Tibial artery (tissue), 4 donors: ENCODE measurements around the gene P2RX4.
A peak's percentile ranks its signal among the peaks of the same experiment; 100 is the strongest.
"Not testable (repeated sequence)": the region's sequence is repeated elsewhere in the genome, so short reads cannot be mapped to it uniquely, and the experiment has no call there.

Experiments used
- DNase-seq, 2 donors: peaks; one replicate each; pipeline ENCODE4 v3.0.0-alpha.2; 2019
- H3K27ac ChIP-seq, 2 donors: fragments of 200-600 bp; sonication (generic) in 1 of 2; 1 replicate in 1 of 2; 2 replicates in 1 of 2; pipeline ENCODE4 v1.5.1; 2018 to 2019; ENCODE audit warnings: mild to moderate bottlenecking in 1 of 2
- H3K27me3 ChIP-seq, 2 donors: fragments of 200-600 bp; sonication (generic) in 1 of 2; one replicate each; pipeline versions ENCODE4 v1.5.1 to v1.6.0; 2016 to 2019
- H3K36me3 ChIP-seq, 3 donors: fragments of 200-600 bp; sonication (generic) in 2 of 3; one replicate each; pipeline ENCODE4 v1.5.1; 2016 to 2019; ENCODE audit warnings: mild to moderate bottlenecking in 2 of 3
- H3K4me1 ChIP-seq, 4 donors: fragments of 200-600 bp; sonication (generic) in 2 of 4; 1 replicate in 3 of 4; 2 replicates in 1 of 4; pipeline ENCODE4 v1.5.1; 2016 to 2019
- H3K4me3 ChIP-seq, 2 donors: fragments of 200-600 bp; sonication (generic) in 1 of 2; 1 replicate in 1 of 2; 2 replicates in 1 of 2; pipeline ENCODE4 v1.5.1; 2018 to 2019; ENCODE audit warnings: mild to moderate bottlenecking in 2 of 2
- H3K9me3 ChIP-seq, 3 donors: fragments of 200-600 bp; sonication (generic) in 1 of 3; one replicate each; pipeline ENCODE4 v1.5.1; 2016 to 2019
- CTCF ChIP-seq, 2 experiments: fragments of 200-600 bp in 1 of 2; fragments of 450-650 bp in 1 of 2; IDR thresholded peaks; one replicate each; pipeline ENCODE4 v1.5.1; 2017 to 2019; ENCODE audit warnings: antibody characterized with exemption in 2 of 2, mild to moderate bottlenecking in 1 of 2, moderate library complexity in 1 of 2
- intact Hi-C: fragments of 100-400 bp; cut with DNase I; formaldehyde crosslinking; loops from one replicate; pipeline ENCODE4 v1.15.0; 2023; ENCODE audit warnings: low total_unique reads

P2RX4 gene

GRCh38 chr12:121278169-121279070, 68.5 kb downstream of the P2RX4 start:
- H3K27me3 ChIP-seq, result no peaks in the 10 kb centered on the region
- no peak for DNase-seq
- no peaks in the 10 kb centered on the region for H3K9me3 ChIP-seq
- intact Hi-C loops, result no loop called here
- no peak for TF ChIP-seq CTCF (IDR thresholded peaks at IDR 0.05)
- H3K36me3 ChIP-seq, result peaks cover 0 to 19% (median 18%) of the 10 kb centered on the region in 3 donors
- H3K4me3 ChIP-seq, result no peak overlapping the region
- H3K27ac ChIP-seq, result peak overlapping the region in 1 of 2 donors; percentile 40
- peaks cover 0 to 12% (median 6%) of the 10 kb centered on the region in 4 donors for H3K4me1 ChIP-seq

GRCh38 chr12:121279071-121279375, 69.1 kb downstream of the P2RX4 start:
- Histone ChIP-seq H3K9me3 (no peaks in the 10 kb centered on the region), H3K4me1 (peaks cover 0 to 13% (median 6%) of the 10 kb centered on the region in 4 donors), H3K27ac (peak overlapping the region in 1 of 2 donors; percentile 40), H3K4me3 (no peak overlapping the region), H3K36me3 (peaks cover 0 to 13% (median 12%) of the 10 kb centered on the region in 3 donors), H3K27me3 (no peaks in the 10 kb centered on the region)
- DNase-seq, result no peak
- TF ChIP-seq CTCF (IDR thresholded peaks at IDR 0.05), result no peak
- intact Hi-C loops, result no loop called here

GRCh38 chr12:121279507-121279915, 69.6 kb downstream of the P2RX4 start:
- intact Hi-C loops, result no loop called here
- no peak for TF ChIP-seq CTCF (IDR thresholded peaks at IDR 0.05)
- Histone ChIP-seq H3K4me1 (peaks cover 0 to 18% (median 6%) of the 10 kb centered on the region in 4 donors), H3K27ac (peak overlapping the region in 1 of 2 donors; percentile 40), H3K4me3 (no peak overlapping the region), H3K27me3 (no peaks in the 10 kb centered on the region), H3K9me3 (no peaks in the 10 kb centered on the region), H3K36me3 (peaks cover 0 to 8% (median 8%) of the 10 kb centered on the region in 3 donors)
- peak in 1 of 2 donors; percentile 53 for DNase-seq

- H3K9me3 ChIP-seq, H3K4me3 ChIP-seq, DNase-seq, intact Hi-C loops, H3K27ac ChIP-seq, H3K36me3 ChIP-seq, H3K27me3 ChIP-seq: not testable (repeated sequence)
- peaks cover 0 to 26% (median 6%) of the 10 kb centered on the region in 4 donors for H3K4me1 ChIP-seq
These were observed 70.6 kb downstream of the P2RX4 start for GRCh38 chr12:121280531-121280930.

- peaks cover 0 to 27% (median 6%) of the 10 kb centered on the region in 4 donors for H3K4me1 ChIP-seq
- intact Hi-C loops, DNase-seq: not testable (repeated sequence)
These were observed 71.2 kb downstream of the P2RX4 start for GRCh38 chr12:121281116-121281515.

GRCh38 chr12:121282072-121282742, 72.3 kb downstream of the P2RX4 start:
- Histone ChIP-seq H3K4me1 (peaks cover 0 to 27% (median 6%) of the 10 kb centered on the region in 4 donors), H3K27me3 (no peaks in the 10 kb centered on the region), H3K36me3 (peaks cover 0 to 4% (median 0%) of the 10 kb centered on the region in 3 donors), H3K4me3 (no peak overlapping the region), H3K9me3 (no peaks in the 10 kb centered on the region), H3K27ac (no peak overlapping the region)
- DNase-seq, result no peak
- intact Hi-C loops, result no loop called here
- no peak for TF ChIP-seq CTCF (IDR thresholded peaks at IDR 0.05)

More at GRCh38 chr12:121281116-121281515, 71.2 kb downstream of the P2RX4 start:
- H3K4me3 ChIP-seq, H3K27me3 ChIP-seq, H3K27ac ChIP-seq, H3K9me3 ChIP-seq, H3K36me3 ChIP-seq: not testable (repeated sequence)

- DNase-seq, H3K27me3 ChIP-seq, intact Hi-C loops, H3K9me3 ChIP-seq, H3K4me3 ChIP-seq, H3K27ac ChIP-seq, H3K36me3 ChIP-seq: not testable (repeated sequence)
- peaks cover 0 to 28% (median 6%) of the 10 kb centered on the region in 4 donors for H3K4me1 ChIP-seq
These were observed 73.0 kb downstream of the P2RX4 start for GRCh38 chr12:121282910-121283309.
